Spleen (tissue), 11 donors: ENCODE data around the gene SLC8B1. TPM values are rescaled to one million over a fixed set of nuclear protein-coding genes. Genes with fewer than 3 reads are reported as not detected.
A peak's percentile ranks its signal among the peaks of the same experiment; 100 is the strongest.

Experiments
- DNase-seq: peaks from one replicate; pipeline ENCODE4 v3.0.0-alpha.2; 2020
- H3K27ac ChIP-seq, 8 donors: fragments of 200-600 bp; sonication (generic) in 7 of 8; 1 replicate in 4 of 8; 2 replicates in 4 of 8; pipeline versions ENCODE4 v1.5.0 to v1.8.0; 2016 to 2021; ENCODE audit warnings: inconsistent platforms in 4 of 8, mild to moderate bottlenecking in 4 of 8, moderate library complexity in 1 of 8
- H3K27me3 ChIP-seq, 7 donors: fragments of 200-600 bp; sonication (generic) in 6 of 7; replicated peaks in 1 of 7; 1 replicate in 4 of 7; 2 replicates in 3 of 7; pipeline versions ENCODE4 v1.5.0 to v1.8.0; 2016 to 2021; ENCODE audit warnings: inconsistent platforms in 3 of 7, mild to moderate bottlenecking in 1 of 7
- H3K36me3 ChIP-seq, 6 donors: fragments of 200-600 bp; sonication (generic) in 5 of 6; 1 replicate in 4 of 6; 2 replicates in 2 of 6; pipeline versions ENCODE4 v1.5.0 to v1.8.0; 2016 to 2021; ENCODE audit warnings: inconsistent platforms in 2 of 6
- H3K4me1 ChIP-seq, 6 donors: fragments of 200-600 bp; sonication (generic) in 5 of 6; 1 replicate in 3 of 6; 2 replicates in 3 of 6; pipeline versions ENCODE4 v1.5.0 to v1.8.0; 2016 to 2021; ENCODE audit warnings: inconsistent platforms in 3 of 6
- H3K4me3 ChIP-seq, 8 donors: fragments of 200-600 bp; sonication (generic) in 7 of 8; 1 replicate in 4 of 8; 2 replicates in 4 of 8; pipeline versions ENCODE4 v1.5.0 to v1.8.0; 2016 to 2021; ENCODE audit warnings: inconsistent platforms in 4 of 8, mild to moderate bottlenecking in 4 of 8, moderate library complexity in 2 of 8
- H3K9me3 ChIP-seq, 8 donors: fragments of 200-600 bp; sonication (generic) in 7 of 8; 1 replicate in 4 of 8; 2 replicates in 4 of 8; pipeline versions ENCODE4 v1.5.0 to v1.8.0; 2016 to 2021; ENCODE audit warnings: inconsistent platforms in 4 of 8
- POLR2A ChIP-seq, 3 donors: fragments of 450-650 bp; IDR thresholded peaks; one replicate each; pipeline ENCODE4 v1.5.1; 2017; ENCODE audit warnings: antibody characterized with exemption in 3 of 3, mild to moderate bottlenecking in 1 of 3
- POLR2AphosphoS5 ChIP-seq, 3 donors: sonication (generic); formaldehyde crosslinking; IDR thresholded peaks; one replicate each; pipeline ENCODE4 v1.5.1; 2017; ENCODE audit warnings: antibody characterized with exemption in 3 of 3
- WGBS, 5 donors: extraction: QIAGEN DNeasy Blood & Tissue Kit in 3 of 5; methylation state at CpG; one replicate each; pipeline versions ENCODE4 v1.1.5 to v1.1.7; 2013 to 2018; 5-methylcytosine and 5-hydroxymethylcytosine counted together
- intact Hi-C: fragments of 100-400 bp; cut with DNase I; formaldehyde crosslinking; loops from one replicate; pipeline ENCODE4 v1.15.0; 2023; ENCODE audit warnings: low total_unique reads
- polyA plus RNA-seq, 3 donors: library from polyadenylated mRNA; stranded (reverse); fragments of 200-250 nt; gene quantifications; one replicate each; pipeline ENCODE4 v1.2.1, GENCODE V29; 2013
- total RNA-seq, 7 donors: library from RNA; depleted of rRNA in 3 of 7; stranded (reverse); fragments of >200 nt in 3 of 7; fragmentation: NEBNext Ultra II Directional in 4 of 7; extraction: Animal tissue kit (Norgen Biotek cat#: 25700) in 4 of 7; gene quantifications; one replicate each; pipeline versions ENCODE4 v1.1.0 to v1.2.1, GENCODE V29; 2016 to 2021
- TF ChIP-seq, protein P1 (sequence below), 11 experiments: fragments of 200-600 bp in 7 of 11; fragments of 450-650 bp in 4 of 11; sonication (generic) in 4 of 11; IDR thresholded peaks in 8 of 11; conservative IDR thresholded peaks in 3 of 11; 1 replicate in 7 of 11; 2 replicates in 4 of 11; pipeline versions ENCODE4 v1.4.0 to v1.8.0; 2016 to 2021; ENCODE audit warnings: antibody characterized with exemption in 11 of 11, inconsistent platforms in 4 of 11, mild to moderate bottlenecking in 1 of 11
- donor health status: healthy with polysubstance abuse.
- donor health status: DM: no; HTN: no; CAD: no; lungs with moderate emphysema.
- donor health status: DM: no; HTN: no; CAD: no.
- donor health status: Bipolar disorder and iron deficiency.
- donor health status: healthy.
- donor health status: DM: no; HTN: no; CAD: no.
- donor health status: DM: yes; HTN: yes; CAD: no.

SLC8B1 gene
- total and polyA plus RNA-seq, 10 donors = 15.0 to 126 (median 71.1) TPM

DNA sequence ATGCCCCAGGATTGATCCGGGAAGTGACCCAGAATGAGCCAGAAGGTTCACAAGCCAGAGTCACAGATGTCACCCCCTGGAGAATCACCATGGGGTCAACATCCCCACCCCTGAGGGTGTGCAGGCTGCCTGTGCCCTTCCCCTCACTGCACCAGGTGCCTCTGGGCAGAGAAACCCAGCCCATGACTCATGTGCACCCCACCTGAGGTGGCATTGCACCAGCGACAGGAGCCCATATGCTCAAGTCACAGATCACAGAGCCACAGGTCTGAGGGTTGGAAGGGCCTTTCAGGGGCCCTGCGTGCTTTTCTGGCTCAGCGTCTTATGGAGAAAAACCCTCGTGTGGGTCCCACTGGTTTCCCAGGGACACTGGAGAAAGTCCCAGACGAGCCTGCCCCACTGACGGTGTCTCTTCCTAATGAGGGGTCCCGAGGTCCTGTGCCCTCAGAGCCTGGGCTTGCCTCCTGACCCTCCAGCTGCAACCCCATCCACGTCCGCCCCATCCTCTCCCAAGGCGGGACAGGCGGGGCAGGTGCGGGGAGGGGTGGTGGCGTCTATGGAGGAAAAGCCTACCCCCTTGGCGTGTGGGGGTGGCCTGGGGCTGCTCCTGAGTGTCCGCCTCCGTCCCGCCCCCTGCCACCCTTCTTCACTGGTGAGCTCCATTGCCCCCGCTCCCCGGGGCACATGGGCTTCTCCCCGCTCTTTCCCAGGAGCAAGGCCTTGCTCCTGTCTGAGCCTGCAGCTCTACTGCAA lies 47.6 kb downstream of the SLC8B1 start:
- intact Hi-C loops = no loop called here
- Histone ChIP-seq H3K9me3 (no peaks in the 10 kb centered on the region), H3K4me3 (no peak overlapping the region), H3K4me1 (peaks cover 0 to 9% (median 0%) of the 10 kb centered on the region in 6 donors), H3K27ac (no peak overlapping the region), H3K27me3 (no peaks in the 10 kb centered on the region), H3K36me3 (peaks cover 0 to 100% (median 86%) of the 10 kb centered on the region in 6 donors)
- no peak for DNase-seq
- 93 to 98% (median 97%) methylated on average over 20 to 21 of the region's 21 CpGs for WGBS, 5 donors
- TF ChIP-seq POLR2A (IDR thresholded peaks at IDR 0.05) (no peak), POLR2AphosphoS5 (IDR thresholded peaks at IDR 0.05) (peak in 1 of 3 donors; percentile 33)

DNA sequence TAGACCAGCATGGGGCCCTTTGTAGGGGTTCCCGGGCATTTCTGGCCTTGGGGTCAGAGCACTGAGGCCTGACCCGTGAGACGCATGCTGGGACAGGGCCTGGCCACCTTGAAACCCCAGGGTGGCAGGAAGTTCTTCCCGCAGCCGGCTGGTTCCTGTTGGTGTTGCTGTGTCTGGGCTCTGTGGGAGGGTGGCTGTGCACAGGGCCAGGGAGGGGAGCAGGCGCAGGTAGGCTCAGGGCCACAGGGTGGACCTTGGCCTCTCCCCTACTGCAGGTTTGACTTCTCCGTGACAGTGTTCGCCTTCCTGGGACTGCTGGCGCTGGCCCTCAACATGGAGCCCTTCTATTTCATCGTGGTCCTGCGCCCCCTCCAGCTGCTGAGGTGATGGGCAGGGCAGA lies 48.2 kb downstream of the SLC8B1 start:
- Histone ChIP-seq H3K27ac (no peak overlapping the region), H3K27me3 (no peaks in the 10 kb centered on the region), H3K4me1 (peaks cover 0 to 9% (median 0%) of the 10 kb centered on the region in 6 donors), H3K4me3 (no peak overlapping the region), H3K9me3 (no peaks in the 10 kb centered on the region), H3K36me3 (peaks cover 0 to 97% (median 81%) of the 10 kb centered on the region in 6 donors)
- 70 to 90% (median 79%) methylated on average over 9 to 11 of the region's 11 CpGs for WGBS, 5 donors
- TF ChIP-seq POLR2AphosphoS5 (IDR thresholded peaks at IDR 0.05) = peak in 1 of 3 donors; percentile 33
- TF ChIP-seq, protein P1, sequence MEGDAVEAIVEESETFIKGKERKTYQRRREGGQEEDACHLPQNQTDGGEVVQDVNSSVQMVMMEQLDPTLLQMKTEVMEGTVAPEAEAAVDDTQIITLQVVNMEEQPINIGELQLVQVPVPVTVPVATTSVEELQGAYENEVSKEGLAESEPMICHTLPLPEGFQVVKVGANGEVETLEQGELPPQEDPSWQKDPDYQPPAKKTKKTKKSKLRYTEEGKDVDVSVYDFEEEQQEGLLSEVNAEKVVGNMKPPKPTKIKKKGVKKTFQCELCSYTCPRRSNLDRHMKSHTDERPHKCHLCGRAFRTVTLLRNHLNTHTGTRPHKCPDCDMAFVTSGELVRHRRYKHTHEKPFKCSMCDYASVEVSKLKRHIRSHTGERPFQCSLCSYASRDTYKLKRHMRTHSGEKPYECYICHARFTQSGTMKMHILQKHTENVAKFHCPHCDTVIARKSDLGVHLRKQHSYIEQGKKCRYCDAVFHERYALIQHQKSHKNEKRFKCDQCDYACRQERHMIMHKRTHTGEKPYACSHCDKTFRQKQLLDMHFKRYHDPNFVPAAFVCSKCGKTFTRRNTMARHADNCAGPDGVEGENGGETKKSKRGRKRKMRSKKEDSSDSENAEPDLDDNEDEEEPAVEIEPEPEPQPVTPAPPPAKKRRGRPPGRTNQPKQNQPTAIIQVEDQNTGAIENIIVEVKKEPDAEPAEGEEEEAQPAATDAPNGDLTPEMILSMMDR (IDR thresholded peaks at IDR 0.05 in 8 of 11, conservative IDR thresholded peaks at IDR 0.05 in 3 of 11) = no peak
- intact Hi-C loops = no loop called here
- DNase-seq = no peak

DNA sequence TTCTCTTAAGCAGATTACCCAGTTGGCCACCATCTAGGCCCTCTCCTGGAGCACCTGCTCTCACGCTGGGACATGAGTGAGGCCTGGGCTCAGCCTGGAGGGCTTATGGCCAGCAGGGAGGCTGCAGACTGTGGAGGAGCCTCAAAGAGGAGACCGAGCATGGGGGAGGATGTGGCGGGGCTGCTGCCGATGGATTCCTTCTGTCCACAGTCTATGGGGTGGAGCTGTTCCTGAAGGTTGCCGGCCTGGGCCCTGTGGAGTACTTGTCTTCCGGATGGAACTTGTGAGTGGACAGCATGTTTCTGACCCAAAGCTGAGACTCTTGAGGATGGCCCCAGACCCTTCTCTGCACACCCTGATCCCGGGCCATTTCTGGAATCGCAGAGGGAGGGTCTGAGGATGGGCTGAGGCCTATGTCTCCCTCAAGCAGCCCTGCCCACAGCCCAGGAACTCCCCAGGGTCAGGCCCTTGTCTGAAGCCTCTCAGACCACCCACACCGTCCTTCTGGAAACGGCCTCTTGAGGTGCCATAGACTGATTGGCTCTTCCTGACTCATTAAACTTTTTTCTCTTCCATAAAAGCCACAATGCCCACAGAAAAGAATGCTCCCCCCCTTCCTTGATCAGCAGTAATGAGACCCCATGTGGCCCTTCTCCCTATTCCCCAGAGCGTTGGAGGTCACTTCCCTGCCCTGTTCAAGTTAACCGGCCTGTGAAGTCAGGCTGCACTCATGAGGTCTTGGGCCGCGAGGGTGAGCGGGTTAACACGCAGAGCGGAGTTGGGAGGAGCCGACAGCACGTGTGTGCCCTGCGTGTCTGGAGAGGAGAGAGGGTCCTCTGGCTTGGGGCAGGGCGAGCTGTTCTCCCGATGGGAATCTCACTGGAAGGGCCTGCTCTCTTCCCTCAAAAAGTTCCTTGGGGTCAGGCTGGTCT lies 49.0 kb downstream of the SLC8B1 start:
- TF ChIP-seq, protein P1 (IDR thresholded peaks at IDR 0.05 in 8 of 11, conservative IDR thresholded peaks at IDR 0.05 in 3 of 11) = no peak
- TF ChIP-seq POLR2A (IDR thresholded peaks at IDR 0.05) = no peak
- no peak for TF ChIP-seq POLR2AphosphoS5 (IDR thresholded peaks at IDR 0.05)
- H3K27me3 ChIP-seq = no peaks in the 10 kb centered on the region
- no peak for DNase-seq
- H3K9me3 ChIP-seq = no peaks in the 10 kb centered on the region
- no peak overlapping the region for H3K4me3 ChIP-seq
- 79 to 89% (median 85%) methylated on average over 20 to 22 of the region's 22 CpGs for WGBS, 5 donors
- no peak overlapping the region for H3K27ac ChIP-seq
- intact Hi-C loops = no loop called here
- H3K36me3 ChIP-seq = peaks cover 0 to 97% (median 78%) of the 10 kb centered on the region in 6 donors
- H3K4me1 ChIP-seq = peaks cover 0 to 9% (median 0%) of the 10 kb centered on the region in 6 donors

DNA sequence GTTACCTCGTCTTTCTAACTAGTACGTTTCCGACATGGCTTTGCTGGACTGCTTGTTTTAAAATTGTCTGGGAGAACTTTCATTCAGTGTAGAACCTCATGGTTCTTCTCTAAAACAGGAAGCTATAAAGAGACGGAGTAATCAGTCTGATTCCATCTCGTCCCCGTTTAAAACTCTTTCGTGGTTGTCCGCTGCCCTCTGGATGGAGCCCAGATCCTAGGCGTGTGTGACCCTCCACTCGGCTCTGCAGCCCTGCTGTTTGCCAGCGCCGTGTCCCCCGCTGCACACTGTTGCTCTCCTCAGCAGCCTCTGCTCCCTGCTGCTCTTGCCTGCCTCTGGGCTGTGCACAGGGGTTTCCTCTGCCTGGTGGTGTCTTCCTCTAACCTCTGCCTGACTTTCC lies 50.2 kb downstream of the SLC8B1 start:
- no peak overlapping the region for H3K4me3 ChIP-seq
- whole genome bisulfite sequencing, 5 donors = 83 to 94% (median 88%) methylated on average over 13 of the region's 13 CpGs
- peaks cover 0 to 97% (median 75%) of the 10 kb centered on the region in 6 donors for H3K36me3 ChIP-seq
- intact Hi-C loops = no loop called here
- no peak for TF ChIP-seq POLR2A (IDR thresholded peaks at IDR 0.05)
- peak in 1 of 3 donors; percentile 11 for TF ChIP-seq POLR2AphosphoS5 (IDR thresholded peaks at IDR 0.05)
- no peak overlapping the region for H3K27ac ChIP-seq
- no peaks in the 10 kb centered on the region for H3K27me3 ChIP-seq
- DNase-seq = no peak
- peaks cover 0 to 9% (median 0%) of the 10 kb centered on the region in 6 donors for H3K4me1 ChIP-seq
- H3K9me3 ChIP-seq = no peaks in the 10 kb centered on the region
